ENCODE measurements around the gene CNNM4.

DNA sequence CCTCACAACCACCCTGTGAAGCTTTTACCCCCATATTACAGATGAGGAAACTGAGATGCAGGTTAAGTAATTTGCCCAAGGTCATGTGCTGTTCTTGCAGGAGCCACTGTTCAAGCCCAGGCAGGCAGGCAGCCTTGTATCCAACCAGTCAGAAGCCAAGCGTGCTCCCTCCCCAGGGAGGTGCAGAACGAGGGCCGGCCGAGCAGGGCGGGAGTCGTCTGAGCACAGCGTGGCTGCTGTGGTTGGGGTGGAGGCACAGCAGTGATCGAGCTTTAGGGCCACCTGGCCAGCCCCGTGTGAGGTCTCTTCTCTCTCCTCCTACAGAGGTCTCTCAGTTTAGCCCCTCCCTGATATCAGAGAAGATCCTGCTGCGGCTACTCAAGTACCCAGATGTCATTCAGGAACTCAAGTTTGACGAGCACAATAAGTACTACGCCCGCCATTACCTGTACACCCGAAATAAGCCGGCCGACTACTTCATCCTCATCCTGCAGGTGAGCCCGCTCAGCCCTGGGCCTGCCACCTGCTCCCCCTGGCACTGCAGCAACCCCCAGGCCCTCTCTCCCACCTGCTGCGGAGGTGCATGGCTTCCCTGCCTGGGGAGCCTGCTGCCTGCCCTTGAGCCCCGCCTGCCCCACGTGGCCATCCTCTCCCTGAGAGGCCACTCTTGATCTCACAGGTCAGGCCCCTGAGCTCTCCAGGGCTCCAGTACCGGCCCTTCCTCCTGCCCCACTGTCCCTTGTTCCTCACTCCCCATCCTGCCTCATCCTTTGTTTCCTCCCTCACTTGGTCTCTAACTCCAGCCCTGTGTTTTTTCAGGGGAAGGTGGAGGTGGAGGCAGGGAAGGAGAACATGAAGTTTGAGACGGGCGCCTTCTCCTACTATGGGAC lies 38.3 kb downstream of the CNNM4 start:
- TF ChIP-seq JUN (CRISPR knock-in tag; IDR thresholded peaks at IDR 0.05) (no peak), NR3C1 (CRISPR knock-in tag; conservative IDR thresholded peaks at IDR 0.05; ENCODE audit: low read depth) (no peak), ESRRA (CRISPR knock-in tag; IDR thresholded peaks at IDR 0.05; ENCODE audit: borderline replicate concordance) (no peak), MYBL2 (CRISPR knock-in tag; IDR thresholded peaks at IDR 0.05) (no peak), ZNF263 (CRISPR knock-in tag; IDR thresholded peaks at IDR 0.05; ENCODE audit: low read depth) (no peak)
- TF ChIP-seq, protein P1, sequence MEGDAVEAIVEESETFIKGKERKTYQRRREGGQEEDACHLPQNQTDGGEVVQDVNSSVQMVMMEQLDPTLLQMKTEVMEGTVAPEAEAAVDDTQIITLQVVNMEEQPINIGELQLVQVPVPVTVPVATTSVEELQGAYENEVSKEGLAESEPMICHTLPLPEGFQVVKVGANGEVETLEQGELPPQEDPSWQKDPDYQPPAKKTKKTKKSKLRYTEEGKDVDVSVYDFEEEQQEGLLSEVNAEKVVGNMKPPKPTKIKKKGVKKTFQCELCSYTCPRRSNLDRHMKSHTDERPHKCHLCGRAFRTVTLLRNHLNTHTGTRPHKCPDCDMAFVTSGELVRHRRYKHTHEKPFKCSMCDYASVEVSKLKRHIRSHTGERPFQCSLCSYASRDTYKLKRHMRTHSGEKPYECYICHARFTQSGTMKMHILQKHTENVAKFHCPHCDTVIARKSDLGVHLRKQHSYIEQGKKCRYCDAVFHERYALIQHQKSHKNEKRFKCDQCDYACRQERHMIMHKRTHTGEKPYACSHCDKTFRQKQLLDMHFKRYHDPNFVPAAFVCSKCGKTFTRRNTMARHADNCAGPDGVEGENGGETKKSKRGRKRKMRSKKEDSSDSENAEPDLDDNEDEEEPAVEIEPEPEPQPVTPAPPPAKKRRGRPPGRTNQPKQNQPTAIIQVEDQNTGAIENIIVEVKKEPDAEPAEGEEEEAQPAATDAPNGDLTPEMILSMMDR (IDR thresholded peaks at IDR 0.05): no peak
- TF ChIP-seq, protein P2, sequence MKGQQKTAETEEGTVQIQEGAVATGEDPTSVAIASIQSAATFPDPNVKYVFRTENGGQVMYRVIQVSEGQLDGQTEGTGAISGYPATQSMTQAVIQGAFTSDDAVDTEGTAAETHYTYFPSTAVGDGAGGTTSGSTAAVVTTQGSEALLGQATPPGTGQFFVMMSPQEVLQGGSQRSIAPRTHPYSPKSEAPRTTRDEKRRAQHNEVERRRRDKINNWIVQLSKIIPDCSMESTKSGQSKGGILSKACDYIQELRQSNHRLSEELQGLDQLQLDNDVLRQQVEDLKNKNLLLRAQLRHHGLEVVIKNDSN (CRISPR knock-in tag; IDR thresholded peaks at IDR 0.05): no peak
- TF ChIP-seq, protein P3, sequence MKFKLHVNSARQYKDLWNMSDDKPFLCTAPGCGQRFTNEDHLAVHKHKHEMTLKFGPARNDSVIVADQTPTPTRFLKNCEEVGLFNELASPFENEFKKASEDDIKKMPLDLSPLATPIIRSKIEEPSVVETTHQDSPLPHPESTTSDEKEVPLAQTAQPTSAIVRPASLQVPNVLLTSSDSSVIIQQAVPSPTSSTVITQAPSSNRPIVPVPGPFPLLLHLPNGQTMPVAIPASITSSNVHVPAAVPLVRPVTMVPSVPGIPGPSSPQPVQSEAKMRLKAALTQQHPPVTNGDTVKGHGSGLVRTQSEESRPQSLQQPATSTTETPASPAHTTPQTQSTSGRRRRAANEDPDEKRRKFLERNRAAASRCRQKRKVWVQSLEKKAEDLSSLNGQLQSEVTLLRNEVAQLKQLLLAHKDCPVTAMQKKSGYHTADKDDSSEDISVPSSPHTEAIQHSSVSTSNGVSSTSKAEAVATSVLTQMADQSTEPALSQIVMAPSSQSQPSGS (CRISPR knock-in tag; IDR thresholded peaks at IDR 0.05; ENCODE audit: borderline replicate concordance, low read depth): no peak
- TF ChIP-seq, protein P4, sequence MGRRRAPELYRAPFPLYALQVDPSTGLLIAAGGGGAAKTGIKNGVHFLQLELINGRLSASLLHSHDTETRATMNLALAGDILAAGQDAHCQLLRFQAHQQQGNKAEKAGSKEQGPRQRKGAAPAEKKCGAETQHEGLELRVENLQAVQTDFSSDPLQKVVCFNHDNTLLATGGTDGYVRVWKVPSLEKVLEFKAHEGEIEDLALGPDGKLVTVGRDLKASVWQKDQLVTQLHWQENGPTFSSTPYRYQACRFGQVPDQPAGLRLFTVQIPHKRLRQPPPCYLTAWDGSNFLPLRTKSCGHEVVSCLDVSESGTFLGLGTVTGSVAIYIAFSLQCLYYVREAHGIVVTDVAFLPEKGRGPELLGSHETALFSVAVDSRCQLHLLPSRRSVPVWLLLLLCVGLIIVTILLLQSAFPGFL (CRISPR knock-in tag; IDR thresholded peaks at IDR 0.05; ENCODE audit: borderline replicate concordance): no peak
- TF ChIP-seq, protein P5, sequence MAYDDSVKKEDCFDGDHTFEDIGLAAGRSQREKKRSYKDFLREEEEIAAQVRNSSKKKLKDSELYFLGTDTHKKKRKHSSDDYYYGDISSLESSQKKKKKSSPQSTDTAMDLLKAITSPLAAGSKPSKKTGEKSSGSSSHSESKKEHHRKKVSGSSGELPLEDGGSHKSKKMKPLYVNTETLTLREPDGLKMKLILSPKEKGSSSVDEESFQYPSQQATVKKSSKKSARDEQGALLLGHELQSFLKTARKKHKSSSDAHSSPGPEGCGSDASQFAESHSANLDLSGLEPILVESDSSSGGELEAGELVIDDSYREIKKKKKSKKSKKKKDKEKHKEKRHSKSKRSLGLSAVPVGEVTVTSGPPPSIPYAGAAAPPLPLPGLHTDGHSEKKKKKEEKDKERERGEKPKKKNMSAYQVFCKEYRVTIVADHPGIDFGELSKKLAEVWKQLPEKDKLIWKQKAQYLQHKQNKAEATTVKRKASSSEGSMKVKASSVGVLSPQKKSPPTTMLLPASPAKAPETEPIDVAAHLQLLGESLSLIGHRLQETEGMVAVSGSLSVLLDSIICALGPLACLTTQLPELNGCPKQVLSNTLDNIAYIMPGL (CRISPR knock-in tag; IDR thresholded peaks at IDR 0.05): no peak

Measured in WTC11 (cell line).